Ammon's horn (tissue), 1 donor: Measurements from ENCODE around the gene WDR26.
"Not testable (repeated sequence)": the region's sequence is repeated elsewhere in the genome, so short reads cannot be mapped to it uniquely, and the experiment has no call there.

ENCODE experiments used
- DNase-seq: peaks from one replicate; pipeline ENCODE4 v3.0.0-alpha.2; 2016; ENCODE audit warnings: low spot score

The WDR26 gene

GRCh38 chr1:224392411-224393249 is 42.0 kb downstream of the WDR26 start:
- no peak for DNase-seq

GRCh38 chr1:224390517-224390916 is 44.1 kb downstream of the WDR26 start:
- no peak for DNase-seq

GRCh38 chr1:224387943-224388342 is 46.7 kb downstream of the WDR26 start:
- no peak for DNase-seq

GRCh38 chr1:224387302-224387912 is 47.2 kb downstream of the WDR26 start:
- no peak for DNase-seq

- no peak for DNase-seq
These were observed 51.4 kb downstream of the WDR26 start for GRCh38 chr1:224383218-224383617.

- DNase-seq, result no peak
These were observed 52.6 kb downstream of the WDR26 start for GRCh38 chr1:224381880-224382548.

- peak; percentile 29 for DNase-seq
These were observed 54.6 kb downstream of the WDR26 start for GRCh38 chr1:224380003-224380402.

GRCh38 chr1:224378855-224379631 is 55.6 kb downstream of the WDR26 start:
- DNase-seq, result peak; percentile 15

- DNase-seq, result no peak
These were observed 57.0 kb downstream of the WDR26 start for GRCh38 chr1:224377676-224378006.

- DNase-seq, result no peak
These were observed 59.5 kb downstream of the WDR26 start for GRCh38 chr1:224375059-224375458.

- DNase-seq, result no peak
These were observed 61.5 kb downstream of the WDR26 start for GRCh38 chr1:224373008-224373590.

- DNase-seq, result no peak
These were observed 66.2 kb downstream of the WDR26 start for GRCh38 chr1:224368409-224368808.

- no peak for DNase-seq
These were observed 75.4 kb downstream of the WDR26 start for GRCh38 chr1:224359207-224359606.

GRCh38 chr1:224358237-224358636 is 76.4 kb downstream of the WDR26 start:
- DNase-seq, result no peak

- DNase-seq, result no peak
These were observed 76.9 kb downstream of the WDR26 start for GRCh38 chr1:224357626-224358124.

GRCh38 chr1:224356685-224357625 is 77.6 kb downstream of the WDR26 start, which contains the start of gene CNIH4:
Gene CNIH4, plus strand, starts transcription at chr1:224356879. Its CDS starts 46 bp downstream, at chr1:224356925.
- DNase-seq, result peak; percentile 97

GRCh38 chr1:224353975-224354925 is 80.3 kb downstream of the WDR26 start:
- no peak for DNase-seq

- not testable (repeated sequence) for DNase-seq
These were observed 82.0 kb downstream of the WDR26 start for GRCh38 chr1:224352436-224353085.

- not testable (repeated sequence) for DNase-seq
These were observed 84.9 kb downstream of the WDR26 start for GRCh38 chr1:224349716-224350115.
